Head of caudate nucleus (tissue), 42 donors: ENCODE results near the gene ARRDC3.
"Not testable (repeated sequence)": the region's sequence is repeated elsewhere in the genome, so short reads cannot be mapped to it uniquely, and the experiment has no call there.

Source experiments
- DNase-seq, 42 donors: peaks; one replicate each; pipeline versions ENCODE4 v3.0.0 to v3.0.0-alpha.2; 2020 to 2021; ENCODE audit warnings: mixed read lengths in 7 of 42
- intact Hi-C: fragments of 100-400 bp; cut with DNase I; formaldehyde crosslinking; loops from one replicate; pipeline ENCODE4 v1.15.0; 2022

The ARRDC3 gene

GRCh38 chr5:91332267-91333045 lies 50.7 kb downstream of the ARRDC3 start:
- no peak for DNase-seq
- intact Hi-C loops, result no loop called here

DNA sequence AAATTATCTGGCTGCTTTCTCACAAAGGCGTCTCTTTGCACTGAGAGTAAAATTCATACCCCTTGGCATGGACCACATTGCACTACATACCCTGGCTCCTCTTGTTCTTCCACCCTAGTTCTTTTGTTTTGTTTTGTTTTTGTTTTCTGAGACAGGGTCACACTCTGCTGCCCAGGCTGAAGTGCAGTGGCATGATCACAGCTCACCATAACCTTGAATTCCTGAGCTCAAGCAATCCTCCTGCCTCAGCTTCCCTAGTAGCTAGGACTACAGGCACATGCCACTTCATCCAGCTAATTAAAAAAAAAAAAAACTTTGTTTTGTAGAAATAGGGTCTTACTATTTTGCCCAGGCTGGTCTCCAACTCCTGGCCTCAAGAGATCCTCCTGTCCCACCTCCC lies 51.4 kb downstream of the ARRDC3 start:
- DNase-seq, result no peak
- intact Hi-C loops, result no loop called here

GRCh38 chr5:91329283-91329682 lies 53.8 kb downstream of the ARRDC3 start:
- no peak for DNase-seq
- intact Hi-C loops, result no loop called here

DNA sequence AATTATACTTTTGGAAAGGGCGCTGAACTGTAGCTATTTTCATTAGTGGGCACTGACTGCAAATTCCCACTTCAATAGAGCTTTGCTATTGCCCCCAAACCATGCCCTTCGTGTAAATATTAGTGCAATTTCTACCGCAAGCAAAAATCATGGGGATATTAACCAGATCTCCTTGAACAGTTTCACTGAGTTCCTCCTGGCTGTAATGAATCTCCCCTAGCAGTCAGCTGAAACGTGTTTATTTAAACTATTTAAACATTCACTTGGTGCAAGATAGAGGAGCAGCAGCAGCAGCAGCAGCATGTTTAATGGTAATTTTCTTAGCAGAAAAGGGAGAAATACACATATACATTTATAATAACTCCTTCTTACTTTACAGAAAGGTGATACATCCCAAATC lies 54.4 kb downstream of the ARRDC3 start:
- intact Hi-C loops, result no loop called here
- DNase-seq, result no peak

DNA sequence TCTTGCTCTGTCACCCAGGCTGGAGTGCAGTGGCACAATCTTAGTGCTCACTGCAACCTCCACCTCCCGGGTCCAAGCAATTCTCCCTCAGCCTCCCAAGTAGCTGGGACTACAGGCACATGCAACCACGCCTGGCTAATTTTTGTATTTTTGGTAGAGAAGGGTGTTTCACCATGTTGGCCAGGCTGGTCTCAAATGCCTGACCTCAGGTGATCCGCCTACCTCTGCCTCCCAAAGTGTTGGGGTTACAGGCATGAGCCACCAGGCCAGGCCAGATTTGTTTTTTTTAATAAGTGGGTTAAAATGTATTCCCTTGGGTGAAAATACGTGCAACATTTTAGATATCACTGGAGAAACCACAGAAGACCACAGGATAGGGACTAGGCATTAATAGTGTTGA lies 60.1 kb downstream of the ARRDC3 start:
- intact Hi-C loops, DNase-seq: not testable (repeated sequence)

GRCh38 chr5:91319667-91320066 lies 63.5 kb downstream of the ARRDC3 start:
- no peak for DNase-seq
- intact Hi-C loops, result no loop called here

- intact Hi-C loops, result no loop called here
- no peak for DNase-seq
Observed at GRCh38 chr5:91318724-91319123, 64.4 kb downstream of the ARRDC3 start.
